GM12878 (cell line): ENCODE measurements around the gene GRK1. TPM values are rescaled to one million over a fixed set of nuclear protein-coding genes. Genes with fewer than 3 reads are reported as not detected.

Experiments used
- ATAC-seq: fragments of 200-7000 bp; cut with Tn5 transposase; 3 replicates; pipeline ENCODE4 v1.9.1; 2020; ENCODE audit warnings: mild to moderate bottlenecking, moderate library complexity
- BruUV-seq: library from RNA; stranded (reverse); fragments of 400-500 nt; replicated peaks from 2 replicates; lab custom pipeline; 2021; lab: Mats Ljungman, UMichigan
- CTCF ChIA-PET: fragments of 300-600 bp; sonication (Branson Sonifier 250); formaldehyde crosslinking; extraction: SDS; loops from one replicate; lab custom pipeline; 2021; ENCODE audit warnings: inconsistent platforms; lab: Yijun Ruan, JAX
- POLR2A ChIA-PET: fragments of 350-600 bp; formaldehyde crosslinking; extraction: SDS; loops from one replicate; lab custom pipeline; 2021; ENCODE audit warnings: inconsistent platforms; lab: Charles Lee
- RAD21 ChIA-PET: fragments of 300-600 bp; sonication (Branson Sonifier 250); formaldehyde crosslinking; loops from one replicate; lab custom pipeline; 2023; ENCODE audit warnings: antibody characterized with exemption; ENCODE audit not compliant: unreplicated experiment; lab: Charles Lee
- SMC1A ChIA-PET: fragments of 300-600 bp; sonication (Branson Sonifier 250); formaldehyde crosslinking; loops from one replicate; lab custom pipeline; 2023; ENCODE audit not compliant: unreplicated experiment, uncharacterized antibody; lab: Charles Lee
- DNase-seq: peaks from one replicate; pipeline ENCODE4 v3.0.0-alpha.2; 2011; ENCODE audit warnings: low read depth, low spot score
- FAIRE-seq: peaks from 3 replicates; lab custom pipeline; 2011; peaks lifted over from hg19 to GRCh38; lab: Jason Lieb, UNC
- H2AFZ ChIP-seq: 2 replicates; pipeline ENCODE4 v1.6.0; 2011; ENCODE audit warnings: low read depth, low read length, control low read depth; ENCODE audit not compliant: control insufficient read depth
- H3K27ac ChIP-seq: 2 replicates; pipeline ENCODE4 v1.5.1; 2011; ENCODE audit warnings: control low read depth; ENCODE audit not compliant: control insufficient read depth, insufficient read depth
- H3K27me3 ChIP-seq, 2 experiments: replicated peaks in 1 of 2; 2 replicates each; pipeline versions ENCODE4 v1.6.0 to v1.6.1; 2011; ENCODE audit warnings: low read length in 1 of 2; ENCODE audit not compliant: control insufficient read depth in 2 of 2, insufficient read depth in 2 of 2
- H3K36me3 ChIP-seq, 2 experiments: 2 replicates each; pipeline ENCODE4 v1.5.1; 2011; ENCODE audit warnings: low read length in 1 of 2; ENCODE audit not compliant: control insufficient read depth in 2 of 2, insufficient read depth in 2 of 2
- H3K4me1 ChIP-seq: 2 replicates; pipeline ENCODE4 v1.6.1; 2011; ENCODE audit warnings: mild to moderate bottlenecking, low read length, moderate library complexity, mixed read lengths; ENCODE audit not compliant: control insufficient read depth, insufficient read depth
- H3K4me2 ChIP-seq: 2 replicates; pipeline ENCODE4 v1.6.0; 2011; ENCODE audit warnings: control low read depth; ENCODE audit not compliant: control insufficient read depth, insufficient read depth
- H3K4me3 ChIP-seq: fragments of 200-600 bp; sonication (generic); 2 replicates; pipeline ENCODE4 v1.5.1; 2016
- H3K79me2 ChIP-seq: 2 replicates; pipeline ENCODE4 v1.6.0; 2011; ENCODE audit warnings: low read length; ENCODE audit not compliant: control insufficient read depth, insufficient read depth
- H3K9ac ChIP-seq: 2 replicates; pipeline ENCODE4 v1.8.0; 2011; ENCODE audit warnings: low read length, control low read depth, mixed read lengths; ENCODE audit not compliant: control insufficient read depth, insufficient read depth
- H3K9me3 ChIP-seq: replicated peaks from 3 replicates; pipeline ENCODE4 v1.5.1; 2011; ENCODE audit warnings: mild to moderate bottlenecking, low read length; ENCODE audit not compliant: control insufficient read depth, insufficient read depth
- H4K20me1 ChIP-seq: 2 replicates; pipeline ENCODE4 v1.6.0; 2011; ENCODE audit not compliant: control insufficient read depth, insufficient read depth
- ATF7 ChIP-seq: fragments of 450-650 bp; IDR thresholded peaks from 2 replicates; pipeline ENCODE4 v1.6.1; 2016; ENCODE audit warnings: low read depth, mild to moderate bottlenecking
- BCL11A ChIP-seq: IDR thresholded peaks from 2 replicates; pipeline ENCODE4 v1.6.1; 2011; ENCODE audit warnings: low read depth, low read length
- BCLAF1 ChIP-seq: fragments of 450-650 bp; IDR thresholded peaks from 2 replicates; pipeline ENCODE4 v1.6.1; 2017; ENCODE audit warnings: antibody characterized with exemption, mild to moderate bottlenecking, moderate library complexity
- CBX5 ChIP-seq: sonication (generic); IDR thresholded peaks from 2 replicates; pipeline ENCODE4 v1.6.1; 2016; ENCODE audit warnings: low read depth, moderate library complexity, mild to moderate bottlenecking, inconsistent platforms
- CTCF ChIP-seq, 3 experiments: IDR thresholded peaks in 2 of 3; conservative IDR thresholded peaks in 1 of 3; 2 replicates each; pipeline ENCODE4 v1.5.1; 2011; ENCODE audit warnings: low read depth in 3 of 3, low read length in 3 of 3, mild to moderate bottlenecking in 3 of 3, control low read depth in 2 of 3, moderate library complexity in 2 of 3, inconsistent platforms in 1 of 3, mixed read lengths in 1 of 3; ENCODE audit not compliant: control insufficient read depth in 2 of 3, insufficient read depth in 1 of 3; ENCODE audit errors: extremely low read depth in 1 of 3
- IRF3 ChIP-seq: fragments of 450-650 bp; IDR thresholded peaks from 2 replicates; pipeline ENCODE4 v1.6.1; 2014; ENCODE audit warnings: mild to moderate bottlenecking
- JUND ChIP-seq: IDR thresholded peaks from 2 replicates; pipeline ENCODE4 v1.6.1; 2012; ENCODE audit warnings: low read depth, mild to moderate bottlenecking, low read length, improper control_type of control experiment, moderate library complexity
- NFXL1 ChIP-seq: fragments of 450-650 bp; IDR thresholded peaks from 2 replicates; pipeline ENCODE4 v1.6.1; 2017; ENCODE audit warnings: antibody characterized with exemption, mild to moderate bottlenecking, borderline replicate concordance
- NR2C1 ChIP-seq: fragments of 450-650 bp; IDR thresholded peaks from 2 replicates; pipeline ENCODE4 v1.6.1; 2017; ENCODE audit warnings: antibody characterized with exemption, mild to moderate bottlenecking, moderate library complexity
- RAD51 ChIP-seq: fragments of 450-650 bp; IDR thresholded peaks from 2 replicates; pipeline ENCODE4 v1.6.1; 2016; ENCODE audit warnings: moderate library complexity, mild to moderate bottlenecking, inconsistent platforms
- RCOR1 ChIP-seq: conservative IDR thresholded peaks from 2 replicates; pipeline ENCODE4 v1.6.1; 2012; ENCODE audit warnings: low read depth, low read length, improper control_type of control experiment
- ZNF24 ChIP-seq: fragments of 450-650 bp; IDR thresholded peaks from 2 replicates; pipeline ENCODE4 v1.6.1; 2017; ENCODE audit warnings: antibody characterized with exemption, mild to moderate bottlenecking
- ZNF687 ChIP-seq: fragments of 450-650 bp; IDR thresholded peaks from 2 replicates; pipeline ENCODE4 v1.6.1; 2017; ENCODE audit warnings: mild to moderate bottlenecking, moderate library complexity
- WGBS: methylation state at CpG from one replicate; pipeline ENCODE4 v1.1.6; 2016; ENCODE audit warnings: low lambda C conversion rate; ENCODE audit not compliant: insufficient replicate concordance, insufficient coverage; ENCODE audit errors: missing lambda C conversion rate; 5-methylcytosine and 5-hydroxymethylcytosine counted together
- in situ Hi-C: fragments of 300-500 bp; cut with MboI; formaldehyde crosslinking; loops from 9 replicates; pipeline ENCODE4 v1.14.3; 2018; ENCODE audit warnings: mixed read lengths
- intact Hi-C: fragments of 100-400 bp; cut with micrococcal nuclease; formaldehyde crosslinking; loops from one replicate; pipeline ENCODE4 v1.14.2; 2022; ENCODE audit not compliant: unreplicated experiment
- polyA plus RNA-seq, 11 experiments: library from polyadenylated mRNA; depleted of rRNA in 4 of 11; unstranded in 6 of 11; stranded (reverse) in 5 of 11; fragments of >200 nt; fragmentation: Nextera tagmentation in 4 of 11; fragmentation: Illumina TruSeq in 1 of 11; extraction: Ambion mirVana in 4 of 11; extraction: Trizol in 1 of 11; gene quantifications; 1 replicate in 1 of 11; 2 replicates in 10 of 11; pipeline versions ENCODE4 v1.2.1 to v1.2.3, GENCODE V29; 2011 to 2016; ENCODE audit warnings: inconsistent platforms in 2 of 11, missing spikeins in 2 of 11, low read depth in 1 of 11
- total RNA-seq, 4 experiments: library from RNA; depleted of rRNA in 3 of 4; stranded (reverse); fragments of >200 nt in 3 of 4; fragmentation: Illumina TruSeq in 1 of 4; extraction: Trizol in 1 of 4; gene quantifications; 2 replicates each; pipeline versions ENCODE4 v1.2.1 to v1.2.3, GENCODE V29; 2013 to 2021

Gene GRK1
- total and polyA plus RNA-seq, 10 of the 15 experiments (the other 5 are each of a cell fraction or from before 2014, with no cell fraction given) = under 0.01 to 0.04 TPM; not detected in 8

- TF ChIP-seq CTCF (IDR thresholded peaks at IDR 0.05 in 2 of 3, conservative IDR thresholded peaks at IDR 0.05 in 1 of 3; ENCODE audit: control insufficient read depth in 2 of 3, extremely low read depth in 1 of 3, insufficient read depth in 1 of 3, low read depth in 3 of 3, low read length in 3 of 3) (no peak), BCLAF1 (no peak), BCL11A (no peak), JUND (no peak)
These were observed at the start of gene GRK1 (continued) for GRCh38 chr13:113666951-113667701.

- no peak overlapping the region for H2AFZ ChIP-seq
- H3K4me2 ChIP-seq = no peak overlapping the region
- ChIA-PET POLR2A (no interaction called here), SMC1A (no interaction called here), RAD21 (no interaction called here), CTCF (no interaction called here)
- no peaks in the 10 kb centered on the region for H3K4me1 ChIP-seq
- no TSS peak for BruUV-seq
- 96% methylated on average over 5 of the region's 5 CpGs for WGBS
- H3K9me3 ChIP-seq = no peaks in the 10 kb centered on the region
- peaks cover 19% of the 10 kb centered on the region for H3K79me2 ChIP-seq
- no peak overlapping the region for H3K4me3 ChIP-seq
- DNase-seq = no peak
- peaks cover 10 to 19% of the 10 kb centered on the region in 2 experiments; a peak in 3 of 4 replicates for H3K36me3 ChIP-seq
- in situ Hi-C loops = no loop called here
- no peaks in the 10 kb centered on the region for H4K20me1 ChIP-seq
- intact Hi-C loops = no loop called here
- H3K9ac ChIP-seq = no peak overlapping the region
- no peak overlapping the region for H3K27ac ChIP-seq
- ATAC-seq = no peak
- TF ChIP-seq RCOR1 (no peak), RAD51 (no peak), ATF7 (no peak), IRF3 (no peak), NR2C1 (no peak), NFXL1 (no peak), ZNF24 (no peak), ZNF687 (no peak), CBX5 (no peak)
- FAIRE-seq = no peak
- H3K27me3 ChIP-seq = no peaks in the 10 kb centered on the region
These were observed 49.1 kb upstream of the GRK1 start for GRCh38 chr13:113617961-113618360.
